ENCODE measurements around the gene DNAJB13.

GRCh38 chr11:73990730-73991129 is 39.9 kb downstream of the DNAJB13 start:
- no peak for TF ChIP-seq CTCF (IDR thresholded peaks at IDR 0.05; ENCODE audit: low read length)
- TF ChIP-seq EZH2 (IDR thresholded peaks at IDR 0.05; ENCODE audit: borderline replicate concordance, low read length): no peak
